ENCODE measurements around the gene HECW1.

The HECW1 gene

DNA sequence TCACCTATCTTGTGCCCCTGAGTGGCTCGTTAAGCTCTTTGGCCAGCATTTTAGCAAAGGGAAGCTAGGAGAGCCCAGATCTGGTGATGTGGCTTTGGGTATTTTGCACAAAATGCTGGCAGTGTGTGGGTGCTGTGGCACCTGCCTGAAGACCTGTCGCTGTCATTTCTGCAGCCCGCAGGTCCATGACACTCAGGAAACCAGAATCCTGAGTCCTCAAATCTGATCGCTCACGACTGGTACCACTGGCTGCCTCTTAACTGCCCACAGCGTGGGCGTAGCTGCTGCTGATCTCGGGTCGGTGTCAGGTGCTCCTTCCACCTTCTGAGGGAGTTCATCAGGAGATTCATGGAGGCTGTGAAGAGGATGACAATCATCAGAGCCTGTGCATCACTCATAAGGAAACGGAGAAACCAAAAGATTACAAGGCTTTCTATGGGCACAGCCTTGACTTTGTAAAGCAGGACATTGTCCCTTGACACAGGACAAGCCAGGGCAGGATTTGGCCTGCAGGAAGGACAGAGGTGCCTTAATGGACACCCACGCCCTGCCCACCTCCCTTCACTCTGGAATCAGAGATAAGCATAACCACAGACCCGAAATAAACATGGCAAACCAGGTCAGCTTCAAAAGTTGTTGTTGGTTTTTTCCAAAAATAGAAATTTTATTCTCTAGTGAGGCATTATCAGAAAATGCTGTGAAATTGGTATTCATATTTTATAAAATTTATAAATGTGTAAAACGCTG is 399.5 kb downstream of the HECW1 start:
- DNase-seq: no peak

DNA sequence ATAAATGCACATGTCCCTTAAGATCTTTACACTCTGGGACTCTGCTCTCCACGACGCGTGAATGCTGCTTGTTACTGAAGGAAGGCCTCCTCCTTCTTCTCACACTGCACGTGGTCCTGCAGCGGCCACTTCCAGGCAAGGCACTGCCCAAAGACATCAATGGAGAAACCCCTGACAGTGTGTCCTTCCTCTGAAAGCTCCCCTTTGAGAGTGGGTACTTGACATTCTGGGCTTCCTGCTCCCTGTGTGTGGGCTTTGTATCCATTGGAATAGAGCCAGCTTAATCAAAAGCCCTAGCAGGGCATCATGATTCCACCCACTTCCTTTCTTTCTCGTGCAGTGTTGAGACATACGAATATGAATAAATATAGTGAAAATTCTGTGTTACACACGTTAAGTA is 400.8 kb downstream of the HECW1 start:
- DNase-seq: peak; percentile 36

DNA sequence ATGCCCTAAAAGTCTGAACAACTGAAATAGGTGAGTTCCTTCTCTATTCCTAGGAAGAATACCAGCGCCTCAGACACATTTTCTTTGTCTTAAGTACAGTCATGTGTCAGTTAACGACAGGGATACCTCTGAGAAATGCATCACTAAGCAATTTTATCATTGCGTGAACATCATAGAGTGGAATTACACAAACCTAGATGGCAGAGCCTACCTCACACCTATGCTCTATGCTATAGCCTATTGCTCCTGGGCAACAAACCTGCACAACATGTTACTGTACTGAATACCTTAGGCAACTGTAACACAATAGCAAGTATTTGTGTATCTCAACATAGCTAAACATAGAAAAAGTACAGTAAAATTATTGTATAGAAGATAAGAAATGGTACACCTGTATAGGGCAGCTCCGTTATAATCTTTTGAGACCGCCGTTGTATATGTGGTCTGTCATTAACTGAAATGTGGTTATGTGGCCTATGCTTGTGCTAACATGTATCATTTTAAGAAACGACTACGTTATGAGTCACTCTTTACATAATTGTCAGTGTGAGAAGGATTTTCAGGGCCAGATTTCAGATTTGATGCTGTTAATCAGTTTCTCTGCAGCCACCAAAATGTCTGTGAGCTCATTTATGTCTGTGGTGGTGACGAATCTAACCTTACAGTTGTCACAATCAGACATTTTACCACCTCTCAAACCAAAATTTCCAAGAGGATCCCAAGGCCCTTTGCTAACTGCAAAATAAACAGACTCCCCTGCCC is 404.3 kb downstream of the HECW1 start:
- DNase-seq: no peak

DNA sequence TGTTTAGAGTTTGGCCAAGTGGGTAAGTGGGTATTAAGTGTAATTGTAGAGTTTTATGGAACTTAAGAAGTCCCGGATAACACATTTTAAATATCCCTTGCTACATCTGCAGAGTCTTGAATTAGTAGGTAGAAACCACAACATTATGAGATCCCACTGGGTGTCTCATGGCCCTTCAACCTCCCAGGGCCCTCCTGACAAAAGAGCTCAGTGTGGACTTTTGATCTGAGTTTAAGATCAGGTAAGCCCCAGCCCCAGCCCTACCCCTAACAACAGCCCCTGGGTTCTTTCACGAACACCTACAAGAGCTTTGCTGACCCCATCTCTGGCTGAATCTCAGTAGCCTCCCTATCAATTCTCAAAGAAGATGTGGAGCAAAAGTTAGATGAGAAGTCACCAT is 405.0 kb downstream of the HECW1 start:
- DNase-seq: no peak

DNA sequence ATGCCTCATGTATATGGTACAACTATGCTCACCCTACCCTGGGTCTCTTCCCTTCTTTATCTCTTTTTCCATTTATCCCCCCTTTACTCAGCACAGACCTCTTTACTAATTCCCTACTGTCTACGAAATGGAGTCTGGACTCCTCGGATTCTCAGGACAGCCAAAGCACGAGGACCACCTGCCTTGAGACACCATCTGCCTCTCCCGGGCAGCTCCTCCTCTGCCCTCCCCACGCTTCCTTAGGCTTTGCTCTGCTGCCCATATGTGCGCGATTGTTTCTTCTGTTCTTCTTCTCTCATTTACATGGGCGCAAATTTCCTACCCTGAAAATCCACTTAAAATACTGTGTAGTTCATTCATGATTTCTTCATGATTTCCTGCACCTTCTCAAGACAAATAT is 407.8 kb downstream of the HECW1 start:
- DNase-seq: no peak

- no peak for DNase-seq
These were observed 410.1 kb downstream of the HECW1 start for GRCh38 chr7:43522406-43523156.

DNA sequence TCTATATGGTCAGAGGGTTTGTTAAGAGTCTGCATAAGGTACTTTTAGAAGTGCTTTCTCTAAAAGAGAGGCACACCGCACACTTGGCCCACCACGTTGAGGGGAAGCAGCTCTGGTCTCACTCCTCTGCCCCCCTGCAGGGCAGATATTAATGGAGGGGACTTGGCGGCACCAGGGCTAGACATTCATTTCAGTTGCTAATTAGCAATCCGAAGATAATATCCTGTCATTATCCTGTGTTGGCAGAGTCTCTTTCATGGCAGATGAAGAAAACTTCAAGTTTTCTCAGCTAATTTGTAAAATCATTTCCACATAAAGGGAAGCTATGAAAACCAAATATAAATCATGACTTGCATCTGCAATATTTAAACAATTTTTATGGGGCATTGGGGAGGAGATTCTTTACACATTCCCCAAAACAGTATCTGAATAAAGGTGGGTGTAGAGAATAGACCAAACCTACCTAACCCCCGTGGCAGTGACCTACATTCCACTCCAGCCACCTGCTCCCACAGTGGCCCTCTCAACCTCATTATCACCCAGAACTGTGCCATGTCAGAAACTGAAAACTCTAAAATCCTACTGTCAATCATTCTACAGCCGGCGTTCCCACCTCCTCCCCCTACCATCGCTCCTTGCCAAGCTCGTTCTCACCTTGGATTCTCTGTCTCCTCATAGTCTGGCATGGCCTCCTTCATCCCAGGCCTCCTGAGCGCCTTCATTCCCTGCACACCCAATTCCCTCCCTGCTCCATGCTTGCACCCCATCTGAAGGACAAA is 416.3 kb downstream of the HECW1 start:
- no peak for DNase-seq

GRCh38 chr7:43530553-43531410 is 418.3 kb downstream of the HECW1 start:
- DNase-seq: no peak

GRCh38 chr7:43531700-43532099 is 419.3 kb downstream of the HECW1 start:
- DNase-seq: no peak

DNA sequence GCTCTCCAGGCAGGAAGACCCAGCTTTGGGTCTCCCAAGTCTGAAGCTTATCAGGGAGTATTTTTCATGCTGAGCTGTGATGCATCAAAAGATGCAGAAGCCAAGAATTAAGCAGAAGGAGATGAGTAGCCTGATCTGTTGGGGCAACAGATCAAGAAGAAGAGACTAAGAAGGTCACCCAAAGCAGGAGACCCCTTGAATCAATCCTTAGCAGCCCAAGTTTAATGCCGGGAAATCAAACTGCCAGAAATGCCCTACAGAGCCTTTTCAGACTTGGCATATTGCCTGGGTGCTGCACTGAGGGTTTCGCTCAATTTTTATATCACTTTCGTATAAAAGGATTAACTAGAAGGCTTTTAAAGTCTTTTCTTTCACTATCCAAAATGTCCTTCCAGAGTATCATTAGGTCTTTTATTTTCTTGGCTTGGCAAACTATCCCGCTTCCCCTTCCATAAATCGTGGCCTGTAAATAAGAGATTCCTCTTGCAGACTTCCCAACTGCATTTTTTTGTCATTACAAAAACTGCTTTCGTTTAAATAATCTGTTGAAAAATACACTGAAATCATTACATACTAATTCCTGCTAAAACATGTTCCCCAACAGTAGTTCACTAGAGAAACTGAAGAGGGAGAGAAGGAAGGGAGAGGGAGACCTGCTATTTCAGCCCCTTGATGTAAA is 421.5 kb downstream of the HECW1 start:
- no peak for DNase-seq

- no peak for DNase-seq
These were observed 422.6 kb downstream of the HECW1 start for GRCh38 chr7:43535031-43535451.

GRCh38 chr7:43535810-43536585 is 423.6 kb downstream of the HECW1 start:
- DNase-seq: no peak

DNA sequence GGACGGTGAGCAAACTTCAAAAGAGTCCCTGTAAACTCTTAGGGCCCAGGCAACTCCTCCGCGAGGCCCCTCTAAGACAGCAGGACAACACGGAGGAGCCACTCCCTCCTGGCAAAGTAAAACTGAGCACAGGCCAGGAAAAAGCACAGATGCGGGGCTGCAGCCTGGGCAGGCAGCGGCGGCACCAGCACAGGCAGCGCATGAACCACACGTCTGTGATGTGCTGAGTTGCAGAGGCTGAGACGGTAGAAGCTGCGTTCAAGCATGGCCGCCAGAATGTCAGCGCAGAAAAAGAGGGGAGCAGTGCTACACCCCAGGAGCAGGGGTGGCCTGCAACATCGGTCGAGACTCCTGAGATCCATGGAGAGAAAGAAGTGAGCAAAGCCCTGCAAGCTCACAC is 424.3 kb downstream of the HECW1 start:
- DNase-seq: no peak

- no peak for DNase-seq
These were observed 425.4 kb downstream of the HECW1 start for GRCh38 chr7:43537765-43538403.

- no peak for DNase-seq
These were observed 425.9 kb downstream of the HECW1 start for GRCh38 chr7:43538404-43538771.

- DNase-seq: no peak
These were observed 428.0 kb downstream of the HECW1 start for GRCh38 chr7:43540471-43540870.

GRCh38 chr7:43542716-43543115 is 430.3 kb downstream of the HECW1 start:
- DNase-seq: no peak

DNA sequence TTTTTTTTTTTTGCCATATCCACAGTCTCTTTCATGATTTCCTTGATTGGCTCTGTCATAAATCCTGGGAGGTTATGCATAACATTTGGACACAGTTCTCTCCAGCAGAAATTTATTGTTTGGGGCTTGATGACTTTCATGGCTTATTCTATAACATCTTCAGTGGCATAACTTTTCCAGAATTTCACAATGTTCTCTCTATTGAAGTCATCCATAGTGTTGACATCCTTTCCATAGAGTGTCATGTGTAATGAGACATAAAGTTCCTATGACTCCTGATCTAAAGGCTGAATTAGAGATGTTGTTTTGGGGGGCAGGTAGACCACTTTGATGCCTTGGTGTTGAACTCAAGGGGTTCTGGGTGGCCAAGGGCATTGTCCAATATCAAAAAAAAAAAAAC is 433.8 kb downstream of the HECW1 start:
- DNase-seq: peak; percentile 80

DNA sequence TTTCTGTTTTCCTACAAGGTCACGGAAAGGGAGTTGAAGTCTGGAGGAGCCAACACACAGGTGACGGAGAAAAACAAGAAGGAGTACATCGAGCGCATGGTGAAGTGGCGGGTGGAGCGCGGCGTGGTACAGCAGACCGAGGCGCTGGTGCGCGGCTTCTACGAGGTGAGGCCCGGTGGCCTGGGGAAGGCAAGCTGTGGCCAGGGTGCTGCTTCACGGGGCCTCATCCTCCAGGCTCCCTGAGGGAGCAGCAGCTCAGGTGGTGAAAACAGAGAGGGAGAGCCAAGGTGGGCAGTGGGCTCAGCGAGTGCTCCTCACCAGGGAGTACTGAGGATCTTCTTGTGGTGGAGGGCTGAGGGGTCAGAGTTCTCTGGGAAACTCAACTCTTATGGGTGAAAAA is 438.0 kb downstream of the HECW1 start:
- DNase-seq: no peak

- no peak for DNase-seq
These were observed 439.7 kb downstream of the HECW1 start for GRCh38 chr7:43552122-43552521.
